Activated CD4-positive, alpha-beta T cell treated with anti-CD3 and anti-CD28 coated beads, Interleukin-2, amount 50 U/mL, for 48 hours (primary cell): Measurements from ENCODE around the gene SMYD3.

Experiments used
- DNase-seq, 2 experiments: peaks; one replicate each; pipeline ENCODE4 v3.0.0-alpha.2; 2020

Gene SMYD3

GRCh38 chr1:246162560-246162959 lies 344.5 kb downstream of the SMYD3 start:
- no peak for DNase-seq

DNA sequence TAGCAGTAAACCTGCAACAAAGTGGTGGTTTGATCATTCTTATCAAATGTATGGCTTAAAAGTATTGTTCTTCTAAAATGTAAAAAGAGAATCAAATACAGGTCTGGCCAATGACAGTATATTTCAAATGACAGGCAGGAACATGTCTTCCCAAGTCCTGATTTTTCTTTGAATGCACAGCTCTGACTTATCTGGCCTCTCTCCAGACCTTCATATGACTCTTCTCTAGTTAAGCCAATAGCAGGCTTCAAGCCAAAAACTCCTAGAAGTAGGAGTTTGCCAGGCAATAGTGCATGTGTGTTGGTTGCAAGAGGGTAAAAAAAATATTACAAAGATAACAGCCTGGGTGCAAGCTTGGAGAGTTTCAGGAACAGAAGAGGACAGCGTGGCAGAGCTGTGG lies 345.5 kb downstream of the SMYD3 start:
- no peak for DNase-seq

- DNase-seq, result no peak
Observed at GRCh38 chr1:246160905-246161304, 346.2 kb downstream of the SMYD3 start.

GRCh38 chr1:246160374-246160773 lies 346.7 kb downstream of the SMYD3 start:
- DNase-seq, result no peak

- DNase-seq, result no peak
Observed at GRCh38 chr1:246159279-246160227, 347.5 kb downstream of the SMYD3 start.

- no peak for DNase-seq
Observed at GRCh38 chr1:246158131-246158530, 348.9 kb downstream of the SMYD3 start.

- no peak for DNase-seq
Observed at GRCh38 chr1:246157516-246157915, 349.6 kb downstream of the SMYD3 start.

DNA sequence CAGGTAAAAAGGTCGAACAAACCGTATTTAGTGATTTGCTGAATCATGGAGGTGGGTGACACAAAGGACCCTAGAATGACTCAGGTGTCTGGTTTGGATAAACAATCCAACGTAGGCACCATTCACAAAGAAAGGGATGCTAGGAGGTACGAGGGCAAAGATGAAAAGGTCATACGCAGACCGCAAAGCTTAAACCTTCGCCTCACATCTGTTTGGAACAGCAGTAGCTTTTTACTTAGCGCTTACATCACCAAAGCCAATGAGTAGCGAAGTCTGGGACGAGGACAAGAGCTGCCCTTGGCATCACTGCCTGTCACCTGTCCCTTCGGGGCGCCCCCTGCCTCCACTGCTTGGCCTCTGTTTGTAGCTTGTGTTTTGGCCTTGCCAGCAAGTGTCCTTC lies 350.2 kb downstream of the SMYD3 start:
- DNase-seq, result no peak

DNA sequence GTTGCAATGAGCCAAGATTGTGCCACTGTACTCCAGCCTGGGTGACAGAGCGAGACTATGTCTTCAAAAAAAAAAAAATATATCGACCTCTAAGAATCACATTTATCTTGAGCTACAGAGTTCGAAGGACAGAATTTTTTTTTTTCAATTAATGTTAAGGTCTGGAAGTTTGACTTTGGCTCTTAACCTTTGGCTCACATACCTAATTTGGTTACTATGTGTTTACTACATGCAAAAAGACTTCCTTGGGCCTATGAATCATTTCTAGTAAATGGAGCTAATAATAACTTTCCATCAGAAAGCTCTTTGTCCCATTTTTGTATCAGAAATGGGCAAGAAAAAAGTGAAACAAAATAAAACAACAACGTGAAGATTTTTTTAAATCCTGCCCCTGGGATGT lies 351.2 kb downstream of the SMYD3 start:
- no peak for DNase-seq

- no peak for DNase-seq
Observed at GRCh38 chr1:246153796-246154212, 353.3 kb downstream of the SMYD3 start.

DNA sequence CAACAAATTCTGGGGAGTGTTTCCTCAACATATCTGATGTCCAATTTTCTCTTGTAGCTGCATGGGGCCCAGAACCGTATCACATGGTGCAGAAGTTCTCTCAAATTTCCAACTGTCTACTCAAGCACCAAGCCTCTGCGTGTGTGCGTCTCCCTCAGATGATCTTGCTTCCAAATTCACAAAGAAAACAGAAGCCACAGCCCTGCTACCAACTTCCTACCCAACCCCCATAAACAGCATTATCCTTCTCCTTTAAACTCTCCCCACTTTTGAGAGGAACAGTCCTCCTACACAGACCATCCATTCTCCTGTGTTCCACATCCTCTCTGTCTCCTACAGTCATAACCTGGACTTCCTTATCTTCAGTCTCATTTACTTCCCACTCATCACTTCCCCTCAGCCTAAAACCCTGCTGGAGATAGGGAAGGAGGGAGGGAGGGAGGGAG lies 354.1 kb downstream of the SMYD3 start:
- DNase-seq, result no peak

- no peak for DNase-seq
Observed at GRCh38 chr1:246151796-246152434, 355.2 kb downstream of the SMYD3 start.

GRCh38 chr1:246149543-246149942 lies 357.5 kb downstream of the SMYD3 start:
- DNase-seq, result no peak

GRCh38 chr1:246147524-246148461 lies 359.3 kb downstream of the SMYD3 start:
- DNase-seq, result no peak

- no peak for DNase-seq
Observed at GRCh38 chr1:246146804-246147523, 360.1 kb downstream of the SMYD3 start.

- DNase-seq, result no peak
Observed at GRCh38 chr1:246145900-246146299, 361.2 kb downstream of the SMYD3 start.

GRCh38 chr1:246144931-246145330 lies 362.1 kb downstream of the SMYD3 start:
- no peak for DNase-seq

DNA sequence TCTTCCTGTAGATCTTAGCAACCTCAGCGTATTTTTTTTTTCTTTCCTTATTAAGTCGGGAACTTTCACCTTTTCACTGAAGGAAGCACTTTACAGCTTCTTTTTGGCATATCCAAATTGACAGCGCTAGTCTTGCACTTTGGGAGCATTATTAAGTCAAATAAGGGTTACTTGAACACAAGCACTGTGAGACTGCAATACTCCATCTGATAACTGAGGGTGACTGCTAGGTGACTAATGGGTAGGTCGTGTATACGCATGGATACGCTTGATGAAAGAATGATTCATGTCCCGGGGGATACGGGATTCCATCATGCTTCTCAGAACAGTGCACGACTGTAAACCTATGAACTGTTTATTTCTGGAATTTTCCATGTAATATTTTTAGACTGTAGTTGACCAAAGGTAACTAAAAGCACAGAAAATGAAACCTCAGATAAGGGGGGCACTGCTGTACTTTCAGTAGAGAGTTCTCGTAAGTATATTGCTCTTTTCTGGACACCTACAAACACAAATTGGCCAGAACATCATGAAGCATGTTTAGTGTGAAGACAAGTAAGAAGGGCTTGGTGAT lies 364.7 kb downstream of the SMYD3 start:
- DNase-seq, result no peak

DNA sequence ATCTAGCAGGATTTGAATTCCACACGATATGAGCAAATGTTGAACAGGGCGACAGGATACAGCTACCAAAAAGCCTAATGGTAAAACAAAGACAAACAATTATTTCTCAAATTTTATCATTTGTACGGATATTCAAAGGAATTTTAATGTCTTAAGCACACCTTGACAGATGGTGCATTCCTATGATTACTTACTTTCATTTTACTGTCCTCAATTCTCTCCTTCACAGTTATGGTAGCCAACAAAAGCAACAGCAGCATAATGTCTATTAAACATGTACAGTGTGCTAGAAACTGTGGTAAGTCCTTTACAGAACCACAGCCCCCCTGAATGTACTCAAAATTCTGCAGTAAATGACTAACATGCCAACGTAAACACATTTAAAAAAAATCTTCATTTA lies 365.8 kb downstream of the SMYD3 start:
- DNase-seq, result no peak

DNA sequence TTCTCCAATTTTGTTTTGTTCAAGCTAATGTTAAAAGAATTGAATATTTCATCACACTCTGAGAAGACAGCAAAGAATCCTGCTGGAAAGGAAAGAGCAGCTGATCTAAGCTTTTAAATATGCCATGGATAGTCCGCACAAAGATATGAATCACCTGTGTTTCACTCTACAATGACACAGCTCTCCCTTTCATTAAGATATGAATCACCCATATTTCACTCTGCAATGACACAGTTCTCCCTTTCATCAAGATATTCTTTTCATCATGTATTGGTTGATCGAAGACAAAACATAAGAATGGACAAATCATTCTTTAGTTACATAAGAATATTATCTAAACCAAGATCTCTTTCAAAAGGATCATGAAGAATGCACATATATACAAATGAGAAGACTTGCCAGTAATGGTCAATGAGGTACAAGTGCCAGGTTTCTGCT lies 367.3 kb downstream of the SMYD3 start:
- DNase-seq, result no peak

GRCh38 chr1:246138781-246139180 lies 368.3 kb downstream of the SMYD3 start:
- DNase-seq, result no peak

- DNase-seq, result no peak
Observed at GRCh38 chr1:246136477-246136876, 370.6 kb downstream of the SMYD3 start.
